Embryonic facial prominence (tissue), 1 donor: ENCODE results near the gene ARHGEF6.

Experiments used
- DNase-seq: peaks from one replicate; pipeline ENCODE4 v3.0.0-alpha.2; 2016; ENCODE audit errors: extremely low spot score

The ARHGEF6 gene

GRCh38 chrX:136646602-136647239 is 134.0 kb downstream of the ARHGEF6 start:
- no peak for DNase-seq

- DNase-seq, result no peak
These were observed 137.5 kb downstream of the ARHGEF6 start for GRCh38 chrX:136643243-136643642.

- no peak for DNase-seq
These were observed 141.1 kb downstream of the ARHGEF6 start for GRCh38 chrX:136639506-136640176.

- no peak for DNase-seq
These were observed 144.6 kb downstream of the ARHGEF6 start for GRCh38 chrX:136636121-136636520.

GRCh38 chrX:136635235-136635634 is 145.5 kb downstream of the ARHGEF6 start:
- DNase-seq, result no peak

- no peak for DNase-seq
These were observed 149.9 kb downstream of the ARHGEF6 start for GRCh38 chrX:136630881-136631280.

GRCh38 chrX:136629084-136629750 is 151.5 kb downstream of the ARHGEF6 start:
- DNase-seq, result no peak

GRCh38 chrX:136627409-136627808 is 153.3 kb downstream of the ARHGEF6 start:
- DNase-seq, result no peak

- no peak for DNase-seq
These were observed 153.8 kb downstream of the ARHGEF6 start for GRCh38 chrX:136626891-136627290.

- no peak for DNase-seq
These were observed 154.5 kb downstream of the ARHGEF6 start for GRCh38 chrX:136626237-136626636.

- DNase-seq, result no peak
These were observed 155.5 kb downstream of the ARHGEF6 start for GRCh38 chrX:136625246-136625645.

GRCh38 chrX:136623396-136623795 is 157.3 kb downstream of the ARHGEF6 start:
- DNase-seq, result no peak

GRCh38 chrX:136622568-136622967 is 158.2 kb downstream of the ARHGEF6 start:
- no peak for DNase-seq

GRCh38 chrX:136620780-136621179 is 160.0 kb downstream of the ARHGEF6 start:
- no peak for DNase-seq

- no peak for DNase-seq
These were observed 160.7 kb downstream of the ARHGEF6 start for GRCh38 chrX:136619899-136620505.

- DNase-seq, result no peak
These were observed 163.6 kb downstream of the ARHGEF6 start for GRCh38 chrX:136616987-136617685.
